ENCODE results near the gene PRIM2. TPM values are rescaled to one million over a fixed set of nuclear protein-coding genes. Genes with fewer than 3 reads are reported as not detected.
"Not testable (repeated sequence)": the region's sequence is repeated elsewhere in the genome, so short reads cannot be mapped to it uniquely, and the experiment has no call there.

PRIM2 gene
- total RNA-seq, 1 donor from 2014 or later, result 3.7 TPM

GRCh38 chr6:57346715-57347114 is 29.3 kb downstream of the PRIM2 start:
- intact Hi-C loops (cut with DNase I); DNase-seq (ENCODE audit: low spot score): not testable (repeated sequence)

- DNase-seq (ENCODE audit: low spot score); intact Hi-C loops (cut with DNase I): not testable (repeated sequence)
Observed at GRCh38 chr6:57347597-57347996, 30.2 kb downstream of the PRIM2 start.

- intact Hi-C loops (cut with DNase I); DNase-seq (ENCODE audit: low spot score): not testable (repeated sequence)
Observed at GRCh38 chr6:57350443-57350842, 33.0 kb downstream of the PRIM2 start.

- DNase-seq (ENCODE audit: low spot score); intact Hi-C loops (cut with DNase I): not testable (repeated sequence)
Observed at GRCh38 chr6:57352596-57352995, 35.2 kb downstream of the PRIM2 start.

GRCh38 chr6:57358319-57358718 is 40.9 kb downstream of the PRIM2 start:
- intact Hi-C loops (cut with DNase I); DNase-seq (ENCODE audit: low spot score): not testable (repeated sequence)

- DNase-seq (ENCODE audit: low spot score); intact Hi-C loops (cut with DNase I): not testable (repeated sequence)
Observed at GRCh38 chr6:57359766-57360165, 42.3 kb downstream of the PRIM2 start.

GRCh38 chr6:57362340-57362739 is 44.9 kb downstream of the PRIM2 start:
- DNase-seq (ENCODE audit: low spot score); intact Hi-C loops (cut with DNase I): not testable (repeated sequence)

- intact Hi-C loops (cut with DNase I); DNase-seq (ENCODE audit: low spot score): not testable (repeated sequence)
Observed at GRCh38 chr6:57365076-57365583, 47.7 kb downstream of the PRIM2 start.

GRCh38 chr6:57368965-57369731 is 51.7 kb downstream of the PRIM2 start:
- intact Hi-C loops (cut with DNase I); DNase-seq (ENCODE audit: low spot score): not testable (repeated sequence)

GRCh38 chr6:57371779-57372178 is 54.3 kb downstream of the PRIM2 start:
- DNase-seq (ENCODE audit: low spot score); intact Hi-C loops (cut with DNase I): not testable (repeated sequence)

GRCh38 chr6:57374764-57375163 is 57.3 kb downstream of the PRIM2 start:
- intact Hi-C loops (cut with DNase I); DNase-seq (ENCODE audit: low spot score): not testable (repeated sequence)

- intact Hi-C loops (cut with DNase I); DNase-seq (ENCODE audit: low spot score): not testable (repeated sequence)
Observed at GRCh38 chr6:57376083-57376482, 58.7 kb downstream of the PRIM2 start.

GRCh38 chr6:57389038-57389592 is 71.7 kb downstream of the PRIM2 start:
- DNase-seq (ENCODE audit: low spot score); intact Hi-C loops (cut with DNase I): not testable (repeated sequence)

- DNase-seq (ENCODE audit: low spot score); intact Hi-C loops (cut with DNase I): not testable (repeated sequence)
Observed at GRCh38 chr6:57390818-57391217, 73.4 kb downstream of the PRIM2 start.

GRCh38 chr6:57392047-57392446 is 74.6 kb downstream of the PRIM2 start:
- DNase-seq (ENCODE audit: low spot score); intact Hi-C loops (cut with DNase I): not testable (repeated sequence)

- DNase-seq (ENCODE audit: low spot score); intact Hi-C loops (cut with DNase I): not testable (repeated sequence)
Observed at GRCh38 chr6:57419341-57419740, 101.9 kb downstream of the PRIM2 start.

- intact Hi-C loops (cut with DNase I), result no loop called here
- DNase-seq (ENCODE audit: low spot score), result no peak
Observed at GRCh38 chr6:57421503-57421902, 104.1 kb downstream of the PRIM2 start.

GRCh38 chr6:57423468-57423867 is 106.0 kb downstream of the PRIM2 start:
- intact Hi-C loops (cut with DNase I), result no loop called here
- no peak for DNase-seq (ENCODE audit: low spot score)

- DNase-seq (ENCODE audit: low spot score); intact Hi-C loops (cut with DNase I): not testable (repeated sequence)
Observed at GRCh38 chr6:57431742-57432141, 114.3 kb downstream of the PRIM2 start.

- DNase-seq (ENCODE audit: low spot score), result no peak
- intact Hi-C loops (cut with DNase I), result no loop called here
Observed at GRCh38 chr6:57432157-57432556, 114.7 kb downstream of the PRIM2 start.

All from cardiac septum (tissue), 1 donor.